ENCODE results near the gene AAGAB. TPM values are rescaled to one million over a fixed set of nuclear protein-coding genes. Genes with fewer than 3 reads are reported as not detected.

The AAGAB gene
- total RNA-seq, 1 experiment from 2014 or later: 30.5 TPM

DNA sequence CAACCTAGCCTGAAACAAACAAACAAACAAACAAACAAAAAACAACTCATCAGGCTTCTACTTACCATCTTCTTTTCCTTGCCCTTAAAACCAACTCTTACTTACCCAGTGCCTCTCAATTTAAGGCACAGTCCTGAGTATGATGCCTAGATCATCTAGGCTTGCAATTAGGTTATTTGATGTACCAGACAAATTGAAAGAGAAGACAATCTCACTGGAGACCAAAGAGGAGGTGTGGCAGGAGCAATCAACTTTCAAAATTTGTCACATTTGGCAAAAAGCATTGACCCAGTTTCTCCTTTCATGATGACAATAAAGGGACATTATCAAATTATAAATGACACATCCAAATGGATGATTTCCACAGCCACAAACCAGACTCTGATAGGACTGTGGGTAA lies 36.0 kb downstream of the AAGAB start:
- Histone ChIP-seq H3K4me2 (ENCODE audit: low read length) (no peak overlapping the region), H3F3A (ENCODE audit: low read length, unreplicated experiment) (no peaks in the 10 kb centered on the region), H3K27me3 (ENCODE audit: low read length) (no peaks in the 10 kb centered on the region), H3K4me1 (ENCODE audit: insufficient read depth, low read length) (no peaks in the 10 kb centered on the region), H3K9me3 (ENCODE audit: low read length) (no peaks in the 10 kb centered on the region), H3K36me3 (ENCODE audit: low read depth, low read length) (peaks cover 3% of the 10 kb centered on the region; the same call in 1 of the 2 replicates), H3K27ac (ENCODE audit: low read length) (no peak overlapping the region), H3K9ac (ENCODE audit: low read length) (no peak overlapping the region), H3K9me2 (replicated peaks; ENCODE audit: low read length) (no peaks in the 10 kb centered on the region), H3K4me3 (ENCODE audit: low read length) (no peak overlapping the region), H4K20me1 (ENCODE audit: low read length) (no peaks in the 10 kb centered on the region), H2AFZ (ENCODE audit: low read length) (no peak overlapping the region), H3K79me2 (ENCODE audit: low read length) (no peaks in the 10 kb centered on the region)
- no peak for ATAC-seq
- ChIA-PET POLR2A (ENCODE audit: unreplicated experiment) (no interaction called here), CTCF (no interaction called here)
- no TSS peak for BruUV-seq (replicated peaks)
- intact Hi-C loops (cut with micrococcal nuclease): no loop called here
- TF ChIP-seq, protein P1, sequence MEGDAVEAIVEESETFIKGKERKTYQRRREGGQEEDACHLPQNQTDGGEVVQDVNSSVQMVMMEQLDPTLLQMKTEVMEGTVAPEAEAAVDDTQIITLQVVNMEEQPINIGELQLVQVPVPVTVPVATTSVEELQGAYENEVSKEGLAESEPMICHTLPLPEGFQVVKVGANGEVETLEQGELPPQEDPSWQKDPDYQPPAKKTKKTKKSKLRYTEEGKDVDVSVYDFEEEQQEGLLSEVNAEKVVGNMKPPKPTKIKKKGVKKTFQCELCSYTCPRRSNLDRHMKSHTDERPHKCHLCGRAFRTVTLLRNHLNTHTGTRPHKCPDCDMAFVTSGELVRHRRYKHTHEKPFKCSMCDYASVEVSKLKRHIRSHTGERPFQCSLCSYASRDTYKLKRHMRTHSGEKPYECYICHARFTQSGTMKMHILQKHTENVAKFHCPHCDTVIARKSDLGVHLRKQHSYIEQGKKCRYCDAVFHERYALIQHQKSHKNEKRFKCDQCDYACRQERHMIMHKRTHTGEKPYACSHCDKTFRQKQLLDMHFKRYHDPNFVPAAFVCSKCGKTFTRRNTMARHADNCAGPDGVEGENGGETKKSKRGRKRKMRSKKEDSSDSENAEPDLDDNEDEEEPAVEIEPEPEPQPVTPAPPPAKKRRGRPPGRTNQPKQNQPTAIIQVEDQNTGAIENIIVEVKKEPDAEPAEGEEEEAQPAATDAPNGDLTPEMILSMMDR (conservative IDR thresholded peaks at IDR 0.05; ENCODE audit: low read depth, low read length): no peak
- TF ChIP-seq EZH2 (IDR thresholded peaks at IDR 0.05; ENCODE audit: low read length, unreplicated experiment): no peak
- TF ChIP-seq EZH2phosphoT487 (IDR thresholded peaks at IDR 0.05; ENCODE audit: borderline replicate concordance, low read length): no peak
- DNase-seq: no peak

DNA sequence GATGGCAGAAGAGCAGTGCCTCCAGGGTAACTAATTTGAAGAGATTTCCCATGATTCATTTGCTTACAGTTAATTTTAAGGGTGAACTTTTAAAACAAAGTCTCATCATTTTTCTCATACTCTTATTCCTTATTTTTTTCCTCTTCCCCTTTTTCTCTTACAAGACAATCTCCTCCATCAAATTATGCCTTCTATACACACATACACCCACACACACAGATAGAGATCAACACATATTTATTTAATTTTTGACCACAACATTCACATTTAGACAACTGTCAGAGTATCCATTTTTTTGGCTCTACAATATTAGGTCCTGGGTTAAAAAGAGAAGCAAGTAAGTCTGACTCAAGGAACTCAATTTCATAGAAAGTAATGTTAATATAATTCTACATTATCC lies 37.6 kb downstream of the AAGAB start:
- Histone ChIP-seq H3K27me3 (ENCODE audit: low read length) (no peaks in the 10 kb centered on the region), H3K9ac (ENCODE audit: low read length) (no peak overlapping the region), H2AFZ (ENCODE audit: low read length) (no peak overlapping the region), H3K9me2 (replicated peaks; ENCODE audit: low read length) (no peaks in the 10 kb centered on the region), H3K27ac (ENCODE audit: low read length) (no peak overlapping the region), H3K79me2 (ENCODE audit: low read length) (no peaks in the 10 kb centered on the region), H3K36me3 (ENCODE audit: low read depth, low read length) (peaks cover 3% of the 10 kb centered on the region; the same call in 1 of the 2 replicates), H3K4me2 (ENCODE audit: low read length) (no peak overlapping the region), H3K9me3 (ENCODE audit: low read length) (no peaks in the 10 kb centered on the region), H3F3A (ENCODE audit: low read length, unreplicated experiment) (no peaks in the 10 kb centered on the region), H3K4me3 (ENCODE audit: low read length) (no peak overlapping the region), H4K20me1 (ENCODE audit: low read length) (no peaks in the 10 kb centered on the region), H3K4me1 (ENCODE audit: insufficient read depth, low read length) (no peaks in the 10 kb centered on the region)
- ChIA-PET POLR2A (ENCODE audit: unreplicated experiment) (no interaction called here), CTCF (no interaction called here)
- DNase-seq (no peak), ATAC-seq (no peak)
- intact Hi-C loops (cut with micrococcal nuclease): no loop called here
- TF ChIP-seq EZH2phosphoT487 (IDR thresholded peaks at IDR 0.05; ENCODE audit: borderline replicate concordance, low read length): no peak
- TF ChIP-seq EZH2 (IDR thresholded peaks at IDR 0.05; ENCODE audit: low read length, unreplicated experiment): no peak
- BruUV-seq (replicated peaks): no TSS peak

DNA sequence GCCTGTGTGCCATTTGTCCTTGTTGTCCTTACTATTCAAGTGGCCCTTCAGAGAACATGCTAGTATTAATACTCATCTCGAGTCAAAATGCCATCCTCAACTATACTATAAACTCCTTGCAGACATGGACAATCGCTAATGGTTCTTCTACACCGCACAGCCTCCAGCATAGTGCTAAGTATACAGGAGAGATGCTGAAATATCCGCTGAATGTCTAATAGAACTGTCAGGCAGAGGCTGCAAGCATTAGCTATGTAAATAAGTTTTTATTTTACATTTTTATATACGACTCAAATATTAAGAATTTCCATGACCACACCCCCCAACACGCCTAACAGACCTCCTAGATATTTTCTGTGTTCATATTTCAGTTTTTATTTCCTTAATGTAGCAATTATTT lies 39.4 kb downstream of the AAGAB start:
- POLR2A ChIA-PET (ENCODE audit: unreplicated experiment): no interaction called here
- Histone ChIP-seq H3K9me2 (replicated peaks; ENCODE audit: low read length) (no peaks in the 10 kb centered on the region), H3K9me3 (ENCODE audit: low read length) (no peaks in the 10 kb centered on the region), H3K4me3 (ENCODE audit: low read length) (no peak overlapping the region), H3K36me3 (ENCODE audit: low read depth, low read length) (peaks cover under 1% of the 10 kb centered on the region; the same call in 1 of the 2 replicates), H2AFZ (ENCODE audit: low read length) (no peak overlapping the region), H3K27me3 (ENCODE audit: low read length) (no peaks in the 10 kb centered on the region), H3F3A (ENCODE audit: low read length, unreplicated experiment) (no peaks in the 10 kb centered on the region), H4K20me1 (ENCODE audit: low read length) (no peaks in the 10 kb centered on the region), H3K4me1 (ENCODE audit: insufficient read depth, low read length) (no peaks in the 10 kb centered on the region), H3K9ac (ENCODE audit: low read length) (no peak overlapping the region), H3K79me2 (ENCODE audit: low read length) (no peaks in the 10 kb centered on the region), H3K27ac (ENCODE audit: low read length) (no peak overlapping the region), H3K4me2 (ENCODE audit: low read length) (no peak overlapping the region)
- BruUV-seq (replicated peaks): no TSS peak
- no peak for TF ChIP-seq EZH2phosphoT487 (IDR thresholded peaks at IDR 0.05; ENCODE audit: borderline replicate concordance, low read length)
- TF ChIP-seq, protein P1 (conservative IDR thresholded peaks at IDR 0.05; ENCODE audit: low read depth, low read length): no peak
- TF ChIP-seq EZH2 (IDR thresholded peaks at IDR 0.05; ENCODE audit: low read length, unreplicated experiment): no peak
- intact Hi-C loops (cut with micrococcal nuclease): no loop called here
- DNase-seq: no peak
- no peak for ATAC-seq
- CTCF ChIA-PET: no interaction called here

Data from PC-3 (cell line).